SU-DHL-6 (cell line): ENCODE measurements around the gene DACT1.

Experiments used
- H2AFZ ChIP-seq: fragments of 200-600 bp; sonication (generic); 2 replicates; pipeline ENCODE4 v1.6.1; 2014; ENCODE audit warnings: low read depth, mild to moderate bottlenecking, moderate library complexity, mixed read lengths, antibody characterized with exemption, low read length; ENCODE audit not compliant: severe bottlenecking
- H3F3A ChIP-seq: fragments of 200-600 bp; shearing (Covaris generic); 2 replicates; pipeline ENCODE4 v1.6.0; 2016; ENCODE audit warnings: antibody characterized with exemption, mild to moderate bottlenecking; ENCODE audit not compliant: insufficient read depth
- H3K27ac ChIP-seq: fragments of 200-600 bp; sonication (generic); 2 replicates; pipeline ENCODE4 v1.5.1; 2016; ENCODE audit warnings: low read depth, mild to moderate bottlenecking, low read length, moderate library complexity, mixed read lengths
- H3K27me3 ChIP-seq: fragments of 200-600 bp; sonication (generic), shearing (Covaris generic); 2 replicates; pipeline ENCODE4 v1.6.0; 2014; ENCODE audit warnings: mild to moderate bottlenecking, low read length
- H3K36me3 ChIP-seq: fragments of 200-600 bp; sonication (generic); 2 replicates; pipeline ENCODE4 v1.6.1; 2014; ENCODE audit warnings: mild to moderate bottlenecking, low read length, mixed read lengths
- H3K4me2 ChIP-seq: fragments of 300-600, 200-600 bp; shearing (Covaris generic), sonication (generic); 2 replicates; pipeline ENCODE4 v1.6.0; 2014; ENCODE audit warnings: low read length, low read depth, mild to moderate bottlenecking; ENCODE audit not compliant: poor library complexity, severe bottlenecking
- H3K4me3 ChIP-seq: fragments of 200-600 bp; sonication (generic); 2 replicates; pipeline ENCODE4 v1.5.1; 2014; ENCODE audit warnings: antibody characterized with exemption, low read length, mild to moderate bottlenecking, mixed read lengths; ENCODE audit not compliant: insufficient read depth, poor library complexity, severe bottlenecking
- H3K79me2 ChIP-seq: fragments of 200-600 bp; sonication (generic); 2 replicates; pipeline ENCODE4 v1.6.1; 2014; ENCODE audit warnings: mild to moderate bottlenecking, low read length, moderate library complexity; ENCODE audit not compliant: insufficient read depth
- H3K9ac ChIP-seq: fragments of 200-600 bp; sonication (generic); 2 replicates; pipeline ENCODE4 v1.7.0; 2014; ENCODE audit warnings: mild to moderate bottlenecking, low read length
- H3K9me2 ChIP-seq: fragments of 200-600 bp; sonication (generic); replicated peaks from 2 replicates; pipeline ENCODE4 v1.6.1; 2014; ENCODE audit warnings: low read length; ENCODE audit not compliant: insufficient read depth
- H3K9me3 ChIP-seq: fragments of 200-600 bp; sonication (generic); 2 replicates; pipeline ENCODE4 v1.6.1; 2014; ENCODE audit warnings: low read length, mixed read lengths; ENCODE audit not compliant: insufficient read depth
- H4K20me1 ChIP-seq: fragments of 200-600 bp; sonication (generic); 2 replicates; pipeline ENCODE4 v1.6.1; 2014; ENCODE audit warnings: low read depth, mild to moderate bottlenecking, antibody characterized with exemption, low read length, moderate library complexity, mixed read lengths
- EZH2phosphoT487 ChIP-seq: fragments of 200-600 bp; sonication (generic), shearing (Covaris generic); conservative IDR thresholded peaks from 2 replicates; pipeline ENCODE4 v1.6.1; 2018; ENCODE audit warnings: mild to moderate bottlenecking, antibody characterized with exemption, low read length, moderate library complexity, mixed read lengths
- TF ChIP-seq, protein P1 (sequence below): fragments of 200-600 bp; sonication (generic); IDR thresholded peaks from one replicate; pipeline ENCODE4 v1.5.1; 2017; ENCODE audit warnings: antibody characterized with exemption, mild to moderate bottlenecking, low read length, moderate library complexity; ENCODE audit not compliant: insufficient read depth, poor library complexity, severe bottlenecking

DACT1 gene

DNA sequence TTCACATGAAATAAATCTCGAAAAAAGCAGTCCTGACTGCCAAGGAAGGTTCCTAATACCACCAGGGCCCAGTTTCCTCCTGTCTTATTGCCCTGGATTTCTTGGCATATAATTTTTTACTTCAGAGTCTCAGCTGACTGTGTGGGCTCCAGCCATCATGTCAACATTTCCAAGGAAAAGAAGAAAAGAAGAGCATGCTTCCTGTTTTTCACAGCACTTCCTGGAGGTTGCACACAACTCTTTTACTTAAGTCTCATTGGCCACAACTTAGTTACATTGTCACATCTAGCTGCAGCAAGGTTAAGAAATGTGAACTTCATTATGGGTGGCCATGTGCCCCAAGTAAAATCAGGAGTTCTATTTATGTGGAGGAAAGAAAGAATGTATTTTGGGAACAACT lies 24.3 kb downstream of the DACT1 start:
- H3K9me2 ChIP-seq = no peaks in the 10 kb centered on the region
- no peak for TF ChIP-seq EZH2phosphoT487
- TF ChIP-seq, protein P1, sequence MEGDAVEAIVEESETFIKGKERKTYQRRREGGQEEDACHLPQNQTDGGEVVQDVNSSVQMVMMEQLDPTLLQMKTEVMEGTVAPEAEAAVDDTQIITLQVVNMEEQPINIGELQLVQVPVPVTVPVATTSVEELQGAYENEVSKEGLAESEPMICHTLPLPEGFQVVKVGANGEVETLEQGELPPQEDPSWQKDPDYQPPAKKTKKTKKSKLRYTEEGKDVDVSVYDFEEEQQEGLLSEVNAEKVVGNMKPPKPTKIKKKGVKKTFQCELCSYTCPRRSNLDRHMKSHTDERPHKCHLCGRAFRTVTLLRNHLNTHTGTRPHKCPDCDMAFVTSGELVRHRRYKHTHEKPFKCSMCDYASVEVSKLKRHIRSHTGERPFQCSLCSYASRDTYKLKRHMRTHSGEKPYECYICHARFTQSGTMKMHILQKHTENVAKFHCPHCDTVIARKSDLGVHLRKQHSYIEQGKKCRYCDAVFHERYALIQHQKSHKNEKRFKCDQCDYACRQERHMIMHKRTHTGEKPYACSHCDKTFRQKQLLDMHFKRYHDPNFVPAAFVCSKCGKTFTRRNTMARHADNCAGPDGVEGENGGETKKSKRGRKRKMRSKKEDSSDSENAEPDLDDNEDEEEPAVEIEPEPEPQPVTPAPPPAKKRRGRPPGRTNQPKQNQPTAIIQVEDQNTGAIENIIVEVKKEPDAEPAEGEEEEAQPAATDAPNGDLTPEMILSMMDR = no peak
- H3K27ac ChIP-seq = no peak overlapping the region
- no peak overlapping the region for H2AFZ ChIP-seq
- no peaks in the 10 kb centered on the region for H4K20me1 ChIP-seq
- no peak overlapping the region for H3K9ac ChIP-seq
- H3K4me2 ChIP-seq = no peak overlapping the region
- no peaks in the 10 kb centered on the region for H3K9me3 ChIP-seq
- no peaks in the 10 kb centered on the region for H3K79me2 ChIP-seq
- H3F3A ChIP-seq = no peaks in the 10 kb centered on the region
- no peak overlapping the region for H3K4me3 ChIP-seq
- no peaks in the 10 kb centered on the region for H3K27me3 ChIP-seq
- H3K36me3 ChIP-seq = no peaks in the 10 kb centered on the region

DNA sequence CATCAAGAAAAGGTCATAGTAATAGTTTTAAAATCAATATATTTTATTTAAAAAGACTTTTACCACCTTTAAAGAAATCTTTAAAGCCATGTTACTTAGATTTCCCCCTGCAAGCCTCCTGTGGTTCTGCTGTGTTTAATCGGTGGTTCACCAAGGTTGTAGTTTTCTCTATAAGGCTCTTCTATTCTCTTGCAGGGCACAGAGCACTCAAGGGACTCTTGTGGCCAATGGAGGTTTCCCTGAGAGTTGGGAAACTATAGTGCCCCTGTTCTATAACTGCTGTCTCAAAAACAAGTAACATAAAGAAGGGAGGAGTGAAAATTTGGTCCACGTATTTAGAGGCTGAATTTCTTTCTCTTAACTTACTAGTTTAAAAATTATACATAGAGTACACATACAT lies 25.0 kb downstream of the DACT1 start:
- H3K4me3 ChIP-seq = no peak overlapping the region
- H3K9ac ChIP-seq = no peak overlapping the region
- no peaks in the 10 kb centered on the region for H3K36me3 ChIP-seq
- no peak overlapping the region for H2AFZ ChIP-seq
- no peak overlapping the region for H3K4me2 ChIP-seq
- no peaks in the 10 kb centered on the region for H3K9me3 ChIP-seq
- no peak overlapping the region for H3K27ac ChIP-seq
- no peaks in the 10 kb centered on the region for H4K20me1 ChIP-seq
- H3K79me2 ChIP-seq = no peaks in the 10 kb centered on the region
- no peaks in the 10 kb centered on the region for H3K27me3 ChIP-seq
- no peaks in the 10 kb centered on the region for H3F3A ChIP-seq
- H3K9me2 ChIP-seq = no peaks in the 10 kb centered on the region
- TF ChIP-seq EZH2phosphoT487 = no peak
- TF ChIP-seq, protein P1 = no peak

DNA sequence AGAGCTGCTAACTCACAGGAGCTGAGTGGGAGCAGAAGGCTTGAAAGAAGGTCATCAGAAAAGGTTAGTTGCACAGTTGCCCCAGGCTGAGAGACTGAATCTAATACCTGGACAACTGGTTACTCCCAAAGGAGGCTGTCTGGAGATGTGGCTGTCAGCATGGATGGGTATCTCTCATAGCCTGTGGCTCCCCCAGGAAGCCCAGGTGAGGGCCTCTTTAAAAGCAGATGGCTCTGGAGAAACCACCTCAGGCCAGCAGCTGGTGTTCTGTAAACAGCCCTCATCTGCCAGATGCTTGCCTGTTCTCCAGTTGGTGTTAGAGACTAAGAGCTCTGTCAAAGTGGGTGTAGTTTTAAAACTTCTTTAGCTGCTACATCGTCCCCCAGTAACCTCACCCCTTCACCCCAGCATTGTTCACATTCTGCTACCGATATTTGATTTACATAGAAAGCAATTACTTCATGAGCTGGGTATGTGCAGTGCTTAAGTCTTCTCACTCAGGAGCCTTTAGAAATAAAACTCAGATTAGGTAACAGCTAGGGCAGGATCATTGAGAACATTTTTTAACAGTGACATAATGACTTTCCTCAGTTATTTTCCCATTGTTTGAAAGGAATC lies 25.8 kb downstream of the DACT1 start:
- TF ChIP-seq, protein P1 = no peak
- no peak for TF ChIP-seq EZH2phosphoT487
- Histone ChIP-seq H3K79me2 (no peaks in the 10 kb centered on the region), H2AFZ (no peak overlapping the region), H4K20me1 (no peaks in the 10 kb centered on the region), H3K36me3 (no peaks in the 10 kb centered on the region), H3F3A (no peaks in the 10 kb centered on the region), H3K27ac (no peak overlapping the region), H3K9ac (no peak overlapping the region), H3K4me2 (no peak overlapping the region), H3K4me3 (no peak overlapping the region), H3K9me2 (no peaks in the 10 kb centered on the region), H3K27me3 (no peaks in the 10 kb centered on the region), H3K9me3 (no peaks in the 10 kb centered on the region)
